HepG2 (cell line): ENCODE data around the gene POLA2. TPM values are rescaled to one million over a fixed set of nuclear protein-coding genes. Genes with fewer than 3 reads are reported as not detected.

Experiments
- AKNA ChIP-seq: sonication (generic); formaldehyde crosslinking; IDR thresholded peaks from 2 replicates; pipeline ENCODE4 v1.4.0; 2020; ENCODE audit warnings: missing genetic modification reagents, borderline replicate concordance
- CEBPG ChIP-seq: IDR thresholded peaks from 2 replicates; pipeline ENCODE4 v1.6.1; 2016
- MXI1 ChIP-seq: IDR thresholded peaks from 3 replicates; pipeline ENCODE4 v1.6.1; 2012; ENCODE audit warnings: low read depth, low read length, inconsistent platforms, borderline replicate concordance
- MYC ChIP-seq: sonication (generic); formaldehyde crosslinking; IDR thresholded peaks from 2 replicates; pipeline ENCODE4 v1.9.0; 2021; ENCODE audit warnings: missing genetic modification reagents, borderline replicate concordance
- TOPORS ChIP-seq: sonication (generic); formaldehyde crosslinking; IDR thresholded peaks from 2 replicates; pipeline ENCODE4 v1.8.0; 2023; ENCODE audit warnings: mild to moderate bottlenecking, missing genetic modification reagents
- ZBTB34 ChIP-seq: sonication (generic); formaldehyde crosslinking; IDR thresholded peaks from 2 replicates; pipeline ENCODE4 v1.8.0; 2022; ENCODE audit warnings: mild to moderate bottlenecking, missing genetic modification reagents
- ZNF281 ChIP-seq: sonication (generic); formaldehyde crosslinking; IDR thresholded peaks from 2 replicates; pipeline ENCODE4 v1.4.0; 2020; ENCODE audit warnings: missing genetic modification reagents, borderline replicate concordance
- ZNF318 ChIP-seq: sonication (generic); formaldehyde crosslinking; IDR thresholded peaks from 2 replicates; pipeline ENCODE4 v1.4.0; 2020; ENCODE audit warnings: mild to moderate bottlenecking, missing genetic modification reagents
- ZNF572 ChIP-seq: sonication (generic); formaldehyde crosslinking; IDR thresholded peaks from 2 replicates; pipeline ENCODE4 v1.5.1; 2020; ENCODE audit warnings: mild to moderate bottlenecking, missing genetic modification reagents
- ZNF720 ChIP-seq: sonication (generic); formaldehyde crosslinking; IDR thresholded peaks from 2 replicates; pipeline ENCODE4 v1.4.0; 2020; ENCODE audit warnings: missing genetic modification reagents
- ZSCAN20 ChIP-seq: sonication (generic); formaldehyde crosslinking; IDR thresholded peaks from 2 replicates; pipeline ENCODE4 v1.4.0; 2020; ENCODE audit warnings: missing genetic modification reagents, mild to moderate bottlenecking, borderline replicate concordance
- polyA plus RNA-seq, 8 experiments: library from polyadenylated mRNA; depleted of rRNA in 3 of 8; stranded (reverse) in 7 of 8; unstranded in 1 of 8; fragments of >200 nt; fragmentation: Illumina TruSeq in 4 of 8; extraction: Trizol in 4 of 8; gene quantifications; 2 replicates each; pipeline versions ENCODE4 v1.2.1 to v1.2.3, GENCODE V29; 2011 to 2016; ENCODE audit warnings: low read depth in 4 of 8, missing spikeins in 1 of 8, mixed read lengths in 1 of 8; ENCODE audit not compliant: insufficient read depth in 1 of 8
- total RNA-seq, 5 experiments: library from RNA; depleted of rRNA; stranded (reverse); fragments of >200 nt; fragmentation: Illumina TruSeq; extraction: Trizol; gene quantifications; 2 replicates each; pipeline ENCODE4 v1.2.3, GENCODE V29; 2016; ENCODE audit warnings: low read depth in 1 of 5

POLA2 gene
- total and polyA plus RNA-seq, 2 of the 13 experiments (the other 11 are each of a cell fraction or from before 2014, with no cell fraction given), result 9.7 to 15.6 TPM

DNA sequence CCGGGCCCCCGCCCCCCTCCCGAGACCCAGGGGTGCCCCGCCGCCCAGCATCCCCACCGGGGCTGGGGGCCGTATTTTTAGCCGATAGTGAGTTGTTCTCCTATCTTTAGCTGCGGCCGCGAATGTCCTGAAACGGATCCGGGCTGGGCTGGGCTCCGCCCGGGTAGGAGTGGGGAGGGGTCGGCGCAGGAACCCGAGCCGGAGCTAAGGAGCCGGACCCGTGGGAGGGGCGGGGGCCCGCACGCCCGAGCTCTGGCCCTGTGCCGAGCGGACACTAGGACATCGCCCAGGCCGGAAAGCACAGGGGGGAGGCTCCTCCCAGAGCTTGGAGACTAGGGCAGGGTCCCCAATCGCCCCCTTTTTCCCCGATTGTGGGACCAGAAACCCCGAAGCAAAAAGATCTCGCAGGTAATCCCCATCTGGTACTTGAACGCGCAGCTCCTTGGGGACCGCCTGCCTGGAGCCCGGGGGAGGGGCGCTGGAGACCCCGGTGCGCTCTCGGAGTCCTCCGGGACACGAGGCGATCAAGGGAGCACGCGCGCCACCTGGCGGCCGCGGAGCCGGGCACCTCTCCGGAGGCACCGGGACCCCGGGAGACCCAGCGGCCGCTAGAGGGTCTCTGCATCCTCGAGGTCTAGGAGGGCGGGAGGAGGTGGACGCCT, 53.6 kb downstream of the POLA2 start (continued):
- TF ChIP-seq ZSCAN20 (no peak), AKNA (CRISPR knock-in tag) (no peak), MYC (peak; percentile 93), TOPORS (CRISPR knock-in tag) (no peak), CEBPG (0 out of 2 replicates have a peak, but pooled peaks have one; percentile 26), ZNF281 (CRISPR knock-in tag) (peak; percentile 68; the same call in 1 of the 2 replicates), ZBTB34 (CRISPR knock-in tag) (no peak), ZNF572 (CRISPR knock-in tag) (no peak), ZNF720 (CRISPR knock-in tag) (no peak), ZNF318 (CRISPR knock-in tag) (no peak), MXI1 (peak; percentile 70; the same call in 2 of the 3 replicates)
